Pancreas (tissue), 10 donors: Measurements from ENCODE around the gene MAPK8IP2. TPM values are rescaled to one million over a fixed set of nuclear protein-coding genes. Genes with fewer than 3 reads are reported as not detected.

Experiments used
- ATAC-seq, 4 donors: fragments of 200-7000 bp; cut with Tn5 transposase; one replicate each; pipeline versions ENCODE4 v1.8.0 to v1.9.1; 2020; ENCODE audit warnings: mild to moderate bottlenecking in 4 of 4, moderate library complexity in 4 of 4
- DNase-seq, 6 donors: peaks; one replicate each; pipeline ENCODE4 v3.0.0-alpha.2; 2020
- FAIRE-seq: peaks from 2 replicates; lab custom pipeline; 2012; peaks lifted over from hg19 to GRCh38; lab: Jason Lieb, UNC
- H3K27ac ChIP-seq, 4 donors: fragments of 200-600 bp; sonication (generic); 1 replicate in 3 of 4; 2 replicates in 1 of 4; pipeline versions ENCODE4 v1.5.0 to v1.8.0; 2020
- H3K27me3 ChIP-seq, 4 donors: fragments of 200-600 bp; one replicate each; pipeline ENCODE4 v1.8.0; 2021
- H3K36me3 ChIP-seq, 3 donors: fragments of 200-600 bp; sonication (generic) in 1 of 3; one replicate each; pipeline versions ENCODE4 v1.5.0 to v1.8.0; 2020 to 2021
- H3K4me1 ChIP-seq, 3 donors: fragments of 200-600 bp; one replicate each; pipeline ENCODE4 v1.8.0; 2021
- H3K4me3 ChIP-seq, 4 donors: fragments of 200-600 bp; sonication (generic) in 2 of 4; one replicate each; pipeline versions ENCODE4 v1.5.0 to v1.8.0; 2020 to 2021
- H3K9me3 ChIP-seq, 4 donors: fragments of 200-600 bp; one replicate each; pipeline ENCODE4 v1.8.0; 2021
- WGBS, 2 donors: extraction: QIAGEN DNeasy Blood & Tissue Kit; methylation state at CpG; one replicate each; pipeline ENCODE4 v1.1.7; 2013; 5-methylcytosine and 5-hydroxymethylcytosine counted together
- intact Hi-C, 3 donors: fragments of 100-400 bp; cut with DNase I; formaldehyde crosslinking; loops; one replicate each; pipeline versions ENCODE4 v1.11.1 to v1.14.2; 2022
- polyA plus RNA-seq, 2 donors: library from polyadenylated mRNA; stranded (reverse); fragments of 200-250 nt; gene quantifications; one replicate each; pipeline ENCODE4 v1.2.3, GENCODE V29; 2013
- total RNA-seq, 6 donors: library from RNA; stranded (reverse); fragmentation: NEBNext Ultra II Directional in 4 of 6; extraction: Animal tissue kit (Norgen Biotek cat#: 25700) in 4 of 6; gene quantifications; one replicate each; pipeline versions ENCODE4 v1.2.1 to v1.2.4, GENCODE V29; 2021 to 2023
- TF ChIP-seq, protein P1 (sequence below), 4 donors: fragments of 200-600 bp; sonication (generic) in 3 of 4; IDR thresholded peaks; one replicate each; pipeline versions ENCODE4 v1.5.0 to v1.8.0; 2021; ENCODE audit warnings: antibody characterized with exemption in 4 of 4
- donor health status: healthy with polysubstance abuse.
- donor health status: DM: no; HTN: no; CAD: no; lungs with moderate emphysema.
- donor health status: DM: no; HTN: no; CAD: no.
- donor health status: control.
- donor health status: control.
- donor health status: Bipolar disorder and iron deficiency.
- donor health status: DM: yes; HTN: yes; CAD: no.
- donor health status: DM: no; HTN: no; CAD: no.
- donor health status: DM: no; HTN: no; CAD: no.
- donor health status: DM: yes; HTN: yes; CAD: no.

The MAPK8IP2 gene
- total and polyA plus RNA-seq, 8 donors, result 1.4 to 10.0 (median 2.6) TPM

- TF ChIP-seq, protein P1, sequence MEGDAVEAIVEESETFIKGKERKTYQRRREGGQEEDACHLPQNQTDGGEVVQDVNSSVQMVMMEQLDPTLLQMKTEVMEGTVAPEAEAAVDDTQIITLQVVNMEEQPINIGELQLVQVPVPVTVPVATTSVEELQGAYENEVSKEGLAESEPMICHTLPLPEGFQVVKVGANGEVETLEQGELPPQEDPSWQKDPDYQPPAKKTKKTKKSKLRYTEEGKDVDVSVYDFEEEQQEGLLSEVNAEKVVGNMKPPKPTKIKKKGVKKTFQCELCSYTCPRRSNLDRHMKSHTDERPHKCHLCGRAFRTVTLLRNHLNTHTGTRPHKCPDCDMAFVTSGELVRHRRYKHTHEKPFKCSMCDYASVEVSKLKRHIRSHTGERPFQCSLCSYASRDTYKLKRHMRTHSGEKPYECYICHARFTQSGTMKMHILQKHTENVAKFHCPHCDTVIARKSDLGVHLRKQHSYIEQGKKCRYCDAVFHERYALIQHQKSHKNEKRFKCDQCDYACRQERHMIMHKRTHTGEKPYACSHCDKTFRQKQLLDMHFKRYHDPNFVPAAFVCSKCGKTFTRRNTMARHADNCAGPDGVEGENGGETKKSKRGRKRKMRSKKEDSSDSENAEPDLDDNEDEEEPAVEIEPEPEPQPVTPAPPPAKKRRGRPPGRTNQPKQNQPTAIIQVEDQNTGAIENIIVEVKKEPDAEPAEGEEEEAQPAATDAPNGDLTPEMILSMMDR (IDR thresholded peaks at IDR 0.05), result no peak
- no peak overlapping the region for H3K27ac ChIP-seq
- no peak overlapping the region for H3K4me3 ChIP-seq
- intact Hi-C loops, result no loop called here
- 88% methylated on average over 26 of the region's 26 CpGs for WGBS, 2 donors
- H3K36me3 ChIP-seq, result peaks cover 0 to 16% (median 0%) of the 10 kb centered on the region in 3 donors
- no peak for FAIRE-seq
- peak in 1 of 6 donors; percentile 51 for DNase-seq
- ATAC-seq, result no peak
- peaks cover 0 to 10% (median 2%) of the 10 kb centered on the region in 3 donors for H3K4me1 ChIP-seq
- H3K27me3 ChIP-seq, result no peaks in the 10 kb centered on the region
- no peaks in the 10 kb centered on the region for H3K9me3 ChIP-seq
Measured at GRCh38 chr22:50573491-50574382, 26.9 kb upstream of the MAPK8IP2 start.

GRCh38 chr22:50574383-50574755, 26.2 kb upstream of the MAPK8IP2 start:
- intact Hi-C loops, result no loop called here
- peaks cover 0 to 16% (median 0%) of the 10 kb centered on the region in 3 donors for H3K36me3 ChIP-seq
- 93 to 94% methylated on average over 11 of the region's 11 CpGs for WGBS, 2 donors
- FAIRE-seq, result no peak
- no peak overlapping the region for H3K4me3 ChIP-seq
- TF ChIP-seq, protein P1 (IDR thresholded peaks at IDR 0.05), result no peak
- no peak for ATAC-seq
- no peaks in the 10 kb centered on the region for H3K27me3 ChIP-seq
- no peak overlapping the region for H3K27ac ChIP-seq
- H3K4me1 ChIP-seq, result peaks cover 0 to 5% (median 0%) of the 10 kb centered on the region in 3 donors
- no peaks in the 10 kb centered on the region for H3K9me3 ChIP-seq
- no peak for DNase-seq

DNA sequence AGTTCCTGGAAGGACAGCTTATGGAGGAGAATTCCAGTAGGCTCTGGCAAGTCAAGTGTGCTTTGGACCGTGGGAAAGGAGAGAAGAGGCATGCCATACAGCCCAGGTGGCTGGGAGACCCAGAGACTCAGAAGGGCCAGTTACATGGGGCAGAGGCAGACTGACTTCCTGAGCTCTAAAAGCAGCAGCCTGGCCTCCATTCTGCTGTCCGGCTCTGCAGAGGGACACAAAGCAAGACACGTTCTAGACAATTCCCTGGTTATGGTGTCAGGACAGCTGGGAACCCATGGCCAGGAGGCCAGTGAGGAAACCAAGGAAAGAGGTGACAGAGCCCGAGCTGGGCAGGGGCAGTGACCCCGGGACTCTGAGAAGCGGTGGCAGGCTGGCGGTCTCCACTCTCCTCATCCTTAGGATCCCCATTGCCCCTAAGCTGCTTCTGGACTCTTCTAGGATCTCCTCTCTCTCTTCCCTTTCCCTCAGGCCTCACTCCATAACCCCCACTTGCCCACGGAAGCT, 25.1 kb upstream of the MAPK8IP2 start:
- FAIRE-seq, result no peak
- Histone ChIP-seq H3K9me3 (no peaks in the 10 kb centered on the region), H3K27ac (no peak overlapping the region), H3K4me3 (no peak overlapping the region), H3K4me1 (no peaks in the 10 kb centered on the region), H3K36me3 (peaks cover 0 to 16% (median 0%) of the 10 kb centered on the region in 3 donors), H3K27me3 (no peaks in the 10 kb centered on the region)
- TF ChIP-seq, protein P1 (IDR thresholded peaks at IDR 0.05), result no peak
- ATAC-seq, result no peak
- DNase-seq, result no peak
- intact Hi-C loops, result no loop called here
- 72 to 80% methylated on average over 8 of the region's 8 CpGs for WGBS, 2 donors

DNA sequence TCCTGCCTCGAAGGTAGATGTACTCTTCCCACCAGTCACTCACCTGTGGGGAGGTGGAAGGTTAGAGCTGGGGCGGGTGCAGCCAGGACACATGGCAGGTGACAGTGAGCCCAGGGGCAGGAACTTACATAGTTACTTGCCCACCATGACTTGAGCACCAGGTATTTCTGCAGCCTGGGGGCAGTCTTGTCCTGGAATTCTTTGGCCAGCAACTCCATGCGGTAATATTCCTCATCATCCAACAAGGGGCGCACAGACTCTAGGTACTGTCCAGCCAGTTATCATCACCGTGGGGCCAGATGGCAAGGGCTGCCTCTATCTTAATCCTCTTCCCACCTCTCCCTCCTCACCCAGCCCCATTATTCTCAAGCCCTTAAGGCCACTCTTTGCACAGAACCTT, 24.5 kb upstream of the MAPK8IP2 start:
- intact Hi-C loops, result no loop called here
- no peak for FAIRE-seq
- 49 to 59% methylated on average over 5 of the region's 5 CpGs for WGBS, 2 donors
- H3K27me3 ChIP-seq, result no peaks in the 10 kb centered on the region
- H3K4me1 ChIP-seq, result no peaks in the 10 kb centered on the region
- TF ChIP-seq, protein P1 (IDR thresholded peaks at IDR 0.05), result no peak
- H3K27ac ChIP-seq, result no peak overlapping the region
- H3K9me3 ChIP-seq, result no peaks in the 10 kb centered on the region
- H3K4me3 ChIP-seq, result no peak overlapping the region
- peak in 1 of 4 donors; percentile 65 for ATAC-seq
- no peak for DNase-seq
- peaks cover 0 to 10% (median 0%) of the 10 kb centered on the region in 3 donors for H3K36me3 ChIP-seq
